ENCODE measurements around the gene RHEBL1.
A peak's percentile ranks its signal among the peaks of the same experiment; 100 is the strongest.

Gene RHEBL1

DNA sequence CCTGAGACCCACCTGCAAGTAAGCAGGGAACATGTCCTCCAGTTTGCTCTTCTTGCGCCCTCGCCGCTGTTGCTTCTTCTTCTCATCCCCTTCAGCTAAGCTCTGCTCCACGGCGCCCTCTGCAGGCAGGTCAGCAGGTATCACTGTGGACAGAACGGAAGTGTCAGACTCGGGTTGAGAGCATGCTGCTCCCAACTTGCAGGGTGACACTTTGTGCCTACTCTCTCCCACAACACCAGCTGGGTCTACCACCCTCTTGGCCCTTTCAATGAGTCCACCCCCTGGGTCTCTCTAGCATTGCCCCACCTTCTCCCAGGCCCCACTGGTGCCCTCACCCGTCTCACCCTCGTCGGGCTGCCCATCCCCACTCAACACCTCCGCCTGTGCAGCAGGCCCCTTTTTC, 25.9 kb downstream of the RHEBL1 start:
- DNase-seq (ENCODE audit: low spot score) = peak; percentile 90
- TF ChIP-seq, protein P1, sequence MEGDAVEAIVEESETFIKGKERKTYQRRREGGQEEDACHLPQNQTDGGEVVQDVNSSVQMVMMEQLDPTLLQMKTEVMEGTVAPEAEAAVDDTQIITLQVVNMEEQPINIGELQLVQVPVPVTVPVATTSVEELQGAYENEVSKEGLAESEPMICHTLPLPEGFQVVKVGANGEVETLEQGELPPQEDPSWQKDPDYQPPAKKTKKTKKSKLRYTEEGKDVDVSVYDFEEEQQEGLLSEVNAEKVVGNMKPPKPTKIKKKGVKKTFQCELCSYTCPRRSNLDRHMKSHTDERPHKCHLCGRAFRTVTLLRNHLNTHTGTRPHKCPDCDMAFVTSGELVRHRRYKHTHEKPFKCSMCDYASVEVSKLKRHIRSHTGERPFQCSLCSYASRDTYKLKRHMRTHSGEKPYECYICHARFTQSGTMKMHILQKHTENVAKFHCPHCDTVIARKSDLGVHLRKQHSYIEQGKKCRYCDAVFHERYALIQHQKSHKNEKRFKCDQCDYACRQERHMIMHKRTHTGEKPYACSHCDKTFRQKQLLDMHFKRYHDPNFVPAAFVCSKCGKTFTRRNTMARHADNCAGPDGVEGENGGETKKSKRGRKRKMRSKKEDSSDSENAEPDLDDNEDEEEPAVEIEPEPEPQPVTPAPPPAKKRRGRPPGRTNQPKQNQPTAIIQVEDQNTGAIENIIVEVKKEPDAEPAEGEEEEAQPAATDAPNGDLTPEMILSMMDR (IDR thresholded peaks at IDR 0.05; ENCODE audit: borderline replicate concordance, control extremely low read depth, extremely low read depth, insufficient read depth, missing control alignments) = peak; percentile 87
- in situ Hi-C loops (cut with MboI; ENCODE audit: low sequenced_read_pairs, unreplicated experiment) = no loop called here

DNA sequence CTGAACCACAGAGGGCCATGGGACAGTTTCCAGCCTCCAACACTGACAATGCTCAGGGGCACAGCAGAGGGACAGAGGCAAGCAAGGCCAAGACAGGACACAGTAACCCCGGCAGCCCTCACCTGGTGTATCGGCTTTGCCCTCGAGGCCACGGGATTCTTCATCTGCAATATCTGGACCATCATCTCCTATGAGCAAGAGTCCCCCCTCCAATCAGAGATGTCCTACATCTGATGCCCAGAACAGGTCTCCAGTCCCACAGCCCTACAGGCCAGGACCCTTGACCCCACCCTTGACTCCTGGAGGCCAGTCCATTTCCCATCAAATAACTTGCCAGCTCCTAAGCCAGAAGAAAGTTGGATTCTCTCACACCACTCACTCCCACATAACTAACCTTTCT, 26.5 kb downstream of the RHEBL1 start:
- TF ChIP-seq, protein P1 (IDR thresholded peaks at IDR 0.05; ENCODE audit: borderline replicate concordance, control extremely low read depth, extremely low read depth, insufficient read depth, missing control alignments) = no peak
- in situ Hi-C loops (cut with MboI; ENCODE audit: low sequenced_read_pairs, unreplicated experiment) = no loop called here
- no peak for DNase-seq (ENCODE audit: low spot score)

DNA sequence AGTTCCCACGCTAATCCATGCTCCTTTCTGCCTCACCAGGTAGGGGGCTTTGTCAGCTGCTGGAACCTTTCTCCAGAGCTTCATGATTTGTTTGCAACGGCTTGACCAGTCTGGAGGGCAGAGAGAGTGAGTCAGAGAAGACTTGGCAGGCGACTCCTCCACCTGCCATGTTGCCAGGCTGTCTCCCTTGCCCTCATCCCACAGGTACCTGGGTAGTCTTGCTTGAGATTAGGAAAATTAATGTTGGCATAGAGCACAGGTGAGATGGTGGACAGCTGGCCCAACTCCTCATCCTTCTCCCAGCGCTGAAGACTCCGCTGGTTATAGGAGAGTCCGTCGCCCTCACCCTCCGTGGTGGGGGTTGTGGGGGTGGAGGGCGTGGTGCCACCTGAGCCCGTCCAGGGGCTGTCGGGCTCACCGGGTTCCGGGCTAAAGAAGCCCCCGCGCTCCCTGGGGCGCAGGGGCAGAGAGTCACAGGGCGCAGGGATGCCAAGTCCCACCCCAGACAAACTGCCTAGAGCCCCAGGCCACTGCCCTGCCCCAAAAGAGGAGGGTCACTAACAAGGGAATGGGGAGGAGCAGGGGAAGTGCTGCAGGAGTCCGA, 27.8 kb downstream of the RHEBL1 start:
- DNase-seq (ENCODE audit: low spot score) = no peak
- TF ChIP-seq, protein P1 (IDR thresholded peaks at IDR 0.05; ENCODE audit: borderline replicate concordance, control extremely low read depth, extremely low read depth, insufficient read depth, missing control alignments) = no peak
- in situ Hi-C loops (cut with MboI; ENCODE audit: low sequenced_read_pairs, unreplicated experiment) = no loop called here

DNA sequence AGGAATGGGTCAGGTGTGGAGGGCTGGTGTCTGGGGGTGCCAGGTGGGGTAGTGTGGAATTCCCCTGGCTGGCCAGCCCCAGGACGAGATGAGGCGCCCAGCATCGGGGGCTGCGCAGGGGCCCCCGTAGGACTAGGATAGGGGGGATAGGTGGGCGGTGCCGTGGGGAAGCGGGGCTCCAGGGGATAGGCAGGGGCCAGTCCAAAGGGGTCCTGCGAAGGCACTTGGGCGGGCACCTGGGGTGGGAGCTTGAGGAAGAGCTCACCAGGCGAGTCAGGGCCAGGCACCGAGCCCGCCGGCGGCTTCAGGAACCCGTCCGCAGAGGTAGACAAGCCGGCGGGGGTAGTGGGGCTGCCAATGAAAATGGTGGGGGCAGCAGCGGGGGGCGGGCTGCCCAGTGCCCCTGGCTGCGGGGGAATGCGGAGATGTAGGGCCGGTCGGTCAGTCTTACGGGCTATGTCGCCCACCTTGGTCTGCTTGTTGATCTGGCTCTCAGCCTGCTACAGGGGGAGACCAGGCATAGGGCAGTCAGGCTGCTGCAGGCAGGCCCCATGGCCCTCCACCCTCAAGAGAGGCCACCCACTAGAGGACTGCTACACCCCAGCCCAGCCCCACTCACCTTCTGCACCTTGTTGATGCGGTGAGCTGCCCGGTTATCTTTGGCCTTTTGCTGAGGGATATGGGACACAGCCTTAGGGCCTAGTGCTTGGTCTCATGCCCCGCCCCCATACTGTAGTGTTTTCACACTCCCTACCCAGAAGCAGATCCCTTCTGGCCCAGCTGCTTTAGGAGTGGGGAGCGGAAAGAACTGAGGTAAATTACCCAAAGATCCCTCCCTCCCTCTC, 28.5 kb downstream of the RHEBL1 start:
- in situ Hi-C loops (cut with MboI; ENCODE audit: low sequenced_read_pairs, unreplicated experiment) = no loop called here
- TF ChIP-seq, protein P1 (IDR thresholded peaks at IDR 0.05; ENCODE audit: borderline replicate concordance, control extremely low read depth, extremely low read depth, insufficient read depth, missing control alignments) = no peak
- DNase-seq (ENCODE audit: low spot score) = no peak

DNA sequence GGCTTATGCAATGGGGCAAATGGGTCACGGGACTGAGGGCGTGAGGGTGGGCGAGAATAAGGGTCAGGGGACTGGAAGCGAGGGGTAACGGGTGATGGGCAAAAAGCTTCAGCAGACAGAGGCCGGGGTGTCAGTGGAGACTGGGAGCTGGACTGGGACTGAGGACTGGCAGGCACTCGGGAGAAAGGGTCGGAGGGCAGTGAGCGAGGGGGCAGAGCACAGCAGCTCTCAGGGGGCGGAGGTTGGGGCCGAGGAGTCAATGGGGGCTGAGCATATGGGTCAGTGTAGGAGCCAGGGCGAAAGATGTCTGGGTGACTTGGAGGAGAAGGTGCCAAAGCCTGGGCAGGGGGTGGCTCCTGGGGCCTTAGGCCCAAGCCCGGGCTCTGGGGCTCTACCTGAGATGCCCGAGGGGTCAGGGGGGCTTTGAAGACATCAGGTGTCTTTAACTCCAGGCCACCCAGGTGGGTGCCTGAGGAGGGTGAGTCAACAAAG, 29.4 kb downstream of the RHEBL1 start:
- TF ChIP-seq, protein P1 (IDR thresholded peaks at IDR 0.05; ENCODE audit: borderline replicate concordance, control extremely low read depth, extremely low read depth, insufficient read depth, missing control alignments) = no peak
- no peak for DNase-seq (ENCODE audit: low spot score)
- in situ Hi-C loops (cut with MboI; ENCODE audit: low sequenced_read_pairs, unreplicated experiment) = no loop called here

DNA sequence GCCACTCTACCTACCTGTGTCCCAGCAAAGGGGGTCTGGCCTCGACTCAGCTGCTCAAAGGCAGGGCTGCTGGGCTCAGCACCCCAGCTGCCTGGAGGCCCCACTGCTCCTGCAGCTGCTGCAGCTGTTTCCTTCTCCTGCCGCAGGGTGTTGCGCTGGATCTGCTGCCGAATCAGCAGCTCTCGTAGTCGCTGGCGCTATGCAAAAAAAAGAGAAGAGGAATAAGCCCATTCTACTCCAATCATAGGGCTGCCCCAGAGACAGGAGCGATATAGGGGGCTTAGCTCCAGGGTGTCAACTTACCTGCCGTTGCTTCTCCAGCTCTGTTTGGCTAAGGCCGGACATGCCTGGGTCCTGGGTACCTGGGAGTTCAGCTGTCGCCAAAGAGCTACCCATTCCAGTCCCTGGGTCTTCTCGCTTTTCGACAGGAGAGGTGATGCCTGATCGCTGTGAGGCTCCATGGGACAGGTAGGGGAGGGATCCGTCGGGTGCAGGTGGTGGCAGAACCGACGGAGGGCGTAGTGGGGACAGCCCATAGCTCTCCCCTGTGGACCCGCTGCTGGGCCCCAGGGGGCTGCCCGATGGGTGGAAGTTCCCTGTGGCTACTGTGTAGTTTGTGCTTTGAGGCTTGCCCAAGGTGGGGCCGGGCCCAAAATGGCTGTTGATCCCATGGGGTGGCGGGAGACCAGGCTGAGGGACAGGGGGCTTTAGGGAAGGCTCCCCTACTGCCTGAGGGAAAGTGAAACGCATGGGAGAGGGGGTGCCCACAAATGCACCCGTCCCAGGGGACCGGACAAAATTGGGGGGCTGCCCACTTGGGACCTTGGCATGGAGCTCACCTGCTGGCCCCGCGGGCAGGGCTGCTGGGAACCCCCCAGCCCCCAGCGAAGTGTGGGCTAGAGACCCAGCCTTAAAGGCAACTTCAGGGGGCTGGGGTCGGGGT, 30.1 kb downstream of the RHEBL1 start:
- TF ChIP-seq, protein P1 (IDR thresholded peaks at IDR 0.05; ENCODE audit: borderline replicate concordance, control extremely low read depth, extremely low read depth, insufficient read depth, missing control alignments) = no peak
- no peak for DNase-seq (ENCODE audit: low spot score)
- in situ Hi-C loops (cut with MboI; ENCODE audit: low sequenced_read_pairs, unreplicated experiment) = no loop called here

All from GM13976 (cell line).